GM11168 (cell line): ENCODE results near the gene ANGPTL3.

Source experiments
- in situ Hi-C: fragments of 300-500 bp; cut with MboI; formaldehyde crosslinking; loops from one replicate; pipeline ENCODE4 v1.12.0; 2022; ENCODE audit warnings: low sequenced_read_pairs; ENCODE audit not compliant: unreplicated experiment

ANGPTL3 gene

DNA sequence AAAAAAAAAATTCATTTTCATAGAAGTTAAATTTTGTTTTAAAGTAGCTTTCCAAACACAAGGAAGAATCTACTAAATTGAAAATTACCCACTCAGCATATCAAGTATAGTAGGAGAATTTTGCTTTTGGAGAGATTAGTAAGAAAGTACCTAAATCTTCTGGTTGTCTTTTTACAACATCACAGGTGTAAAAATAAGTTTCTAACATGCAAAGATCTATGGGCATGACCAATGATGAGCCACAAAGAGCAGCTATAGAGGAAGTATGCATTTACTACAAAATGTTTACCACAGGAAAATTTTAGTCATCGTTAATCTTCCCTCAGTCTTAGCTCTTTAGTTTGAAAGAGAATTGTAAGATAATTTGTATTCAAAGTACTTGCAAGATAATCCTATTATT is 28.1 kb downstream of the ANGPTL3 start:
- in situ Hi-C loops, result no loop called here

DNA sequence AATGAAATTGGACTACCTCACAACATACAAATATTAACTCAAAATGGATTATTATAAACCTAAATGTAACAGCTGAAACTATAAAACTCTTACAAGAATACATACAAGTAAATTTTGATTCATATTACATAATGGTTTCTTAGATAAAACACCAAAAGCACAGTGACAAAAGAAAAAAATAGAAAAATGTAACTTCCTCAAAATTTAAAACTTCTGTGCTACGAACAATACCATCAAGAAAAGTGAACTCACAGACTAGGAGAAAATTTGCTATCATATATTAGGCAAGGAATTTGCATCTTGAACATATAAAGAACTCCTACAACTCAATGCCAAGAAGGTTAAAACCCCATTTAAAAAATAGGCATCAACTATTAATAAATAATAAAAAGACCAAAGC is 31.2 kb downstream of the ANGPTL3 start:
- in situ Hi-C loops, result no loop called here

GRCh38 chr1:62637392-62638105 is 40.2 kb downstream of the ANGPTL3 start:
- in situ Hi-C loops, result no loop called here

- in situ Hi-C loops, result no loop called here
Observed at GRCh38 chr1:62643283-62643682, 46.0 kb downstream of the ANGPTL3 start.

DNA sequence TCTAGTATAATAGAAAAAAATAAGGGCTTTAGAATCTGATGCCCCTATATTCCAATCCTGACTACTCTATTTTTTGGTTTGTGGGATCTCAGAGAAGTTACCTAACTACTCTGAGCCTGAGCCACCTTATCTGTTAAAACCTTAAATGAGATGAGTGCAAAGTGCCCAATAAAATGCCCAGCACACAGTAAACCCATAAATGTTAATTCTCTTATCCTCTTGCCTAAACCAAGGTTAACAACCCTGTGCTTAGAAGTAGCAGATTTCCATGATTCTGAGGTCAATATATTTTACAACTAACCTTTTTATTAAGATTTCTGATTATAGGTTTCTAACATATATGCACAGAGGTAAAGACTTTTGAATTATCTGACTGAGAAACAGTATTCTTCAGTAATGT is 55.1 kb downstream of the ANGPTL3 start:
- in situ Hi-C loops, result no loop called here

DNA sequence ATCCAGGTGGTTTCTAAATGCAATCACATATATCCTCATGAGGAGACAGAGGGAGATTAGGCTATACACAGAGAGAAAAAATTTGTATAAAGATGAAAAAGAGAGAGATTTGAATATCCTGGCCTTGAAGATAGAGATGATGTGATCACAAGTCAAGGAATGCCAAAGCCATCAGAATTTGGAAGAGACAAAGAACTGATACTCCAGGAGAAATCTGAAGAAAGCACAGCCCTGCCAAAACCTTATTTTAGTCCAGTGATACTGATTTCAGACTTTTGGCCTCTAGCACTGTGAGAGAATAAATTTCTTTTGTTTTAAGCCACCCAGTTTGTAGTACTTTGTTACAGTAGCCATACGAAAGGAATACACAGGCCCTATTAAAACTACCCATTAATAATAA is 57.4 kb downstream of the ANGPTL3 start:
- in situ Hi-C loops, result no loop called here
